GM21723 (cell line): ENCODE measurements around the gene PKN1.
A peak's percentile ranks its signal among the peaks of the same experiment; 100 is the strongest.

Experiments used
- ATAC-seq: cut with Tn5 transposase; IDR thresholded peaks from one replicate; pipeline ENCODE4 v1.9.1; 2021; ENCODE audit warnings: mild to moderate bottlenecking, moderate library complexity; ENCODE audit not compliant: unreplicated experiment

PKN1 gene

DNA sequence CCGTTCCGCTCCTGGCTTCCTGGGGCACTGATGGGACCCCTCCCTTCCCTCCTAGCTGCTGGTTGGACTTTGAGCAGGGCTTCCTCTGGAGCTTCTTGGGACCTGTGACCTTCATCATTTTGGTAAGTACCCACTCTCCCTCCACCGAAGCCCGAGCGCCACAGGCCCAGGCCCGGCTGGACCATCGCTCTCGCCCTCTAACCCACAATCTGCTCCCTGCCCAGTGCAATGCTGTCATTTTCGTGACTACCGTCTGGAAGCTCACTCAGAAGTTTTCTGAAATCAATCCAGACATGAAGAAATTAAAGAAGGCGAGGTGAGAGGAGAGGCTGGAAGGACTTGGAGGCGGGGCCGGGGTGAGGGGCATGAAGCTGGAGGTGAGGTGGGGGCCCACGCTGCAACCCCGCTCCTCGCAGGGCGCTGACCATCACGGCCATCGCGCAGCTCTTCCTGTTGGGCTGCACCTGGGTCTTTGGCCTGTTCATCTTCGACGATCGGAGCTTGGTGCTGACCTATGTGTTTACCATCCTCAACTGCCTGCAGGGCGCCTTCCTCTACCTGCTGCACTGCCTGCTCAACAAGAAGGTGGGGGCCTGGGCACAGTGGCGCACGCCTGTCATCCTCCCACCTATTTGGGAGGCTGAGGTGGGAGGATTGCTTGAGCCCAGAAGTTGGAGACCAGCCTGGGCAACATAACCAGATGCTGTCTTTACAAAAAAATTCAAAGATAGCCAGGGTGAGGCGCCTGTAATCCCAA is 26.3 kb upstream of the PKN1 start:
- no peak for ATAC-seq

DNA sequence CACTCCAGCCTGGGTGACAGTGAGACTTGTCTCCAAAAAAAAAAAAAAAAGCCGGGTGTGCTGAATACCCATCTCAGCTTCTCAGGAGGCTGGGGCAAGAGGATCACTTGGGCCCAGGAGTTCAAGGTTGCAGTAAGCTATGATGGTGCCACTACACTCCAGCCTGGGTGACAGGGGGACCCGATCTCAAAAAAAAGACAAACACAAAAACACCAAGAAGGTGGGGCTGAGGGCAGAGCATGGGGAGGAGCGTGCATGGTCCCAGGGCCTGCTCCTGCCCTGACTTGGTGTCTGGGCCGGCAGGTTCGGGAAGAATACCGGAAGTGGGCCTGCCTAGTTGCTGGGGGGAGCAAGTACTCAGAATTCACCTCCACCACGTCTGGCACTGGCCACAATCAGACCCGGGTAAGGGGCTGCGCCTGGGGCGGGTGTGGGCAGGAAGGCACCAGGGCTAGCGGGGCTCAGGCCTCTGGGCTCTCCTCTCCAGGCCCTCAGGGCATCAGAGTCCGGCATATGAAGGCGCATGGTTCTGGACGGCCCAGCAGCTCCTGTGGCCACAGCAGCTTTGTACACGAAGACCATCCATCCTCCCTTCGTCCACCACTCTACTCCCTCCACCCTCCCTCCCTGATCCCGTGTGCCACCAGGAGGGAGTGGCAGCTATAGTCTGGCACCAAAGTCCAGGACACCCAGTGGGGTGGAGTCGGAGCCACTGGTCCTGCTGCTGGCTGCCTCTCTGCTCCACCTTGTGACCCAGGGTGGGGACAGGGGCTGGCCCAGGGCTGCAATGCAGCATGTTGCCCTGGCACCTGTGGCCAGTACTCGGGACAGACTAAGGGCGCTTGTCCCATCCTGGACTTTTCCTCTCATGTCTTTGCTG is 25.3 kb upstream of the PKN1 start:
- ATAC-seq, result no peak

DNA sequence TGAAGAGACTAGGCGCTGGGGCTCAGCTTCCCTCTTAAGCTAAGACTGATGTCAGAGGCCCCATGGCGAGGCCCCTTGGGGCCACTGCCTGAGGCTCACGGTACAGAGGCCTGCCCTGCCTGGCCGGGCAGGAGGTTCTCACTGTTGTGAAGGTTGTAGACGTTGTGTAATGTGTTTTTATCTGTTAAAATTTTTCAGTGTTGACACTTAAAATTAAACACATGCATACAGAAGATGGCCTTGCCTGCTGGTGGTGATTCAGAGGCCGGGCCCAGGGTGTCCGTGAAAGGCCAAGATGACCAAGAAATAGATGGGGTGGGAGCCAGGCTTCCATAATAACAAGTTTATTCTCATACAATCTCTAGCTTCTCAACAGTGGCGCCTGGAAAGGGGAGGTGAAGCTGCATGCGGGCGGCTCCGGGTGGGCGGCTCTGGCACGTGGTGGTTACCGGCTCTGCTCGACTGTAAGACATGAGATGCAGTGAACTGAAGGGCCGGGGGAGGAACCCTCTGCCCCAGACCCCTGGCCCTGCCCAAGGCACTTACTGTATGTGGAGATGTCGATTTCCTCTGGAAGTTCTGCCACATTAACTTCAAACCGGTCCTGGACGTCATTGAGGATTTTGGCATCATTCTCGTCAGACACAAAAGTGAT is 24.5 kb upstream of the PKN1 start:
- no peak for ATAC-seq

DNA sequence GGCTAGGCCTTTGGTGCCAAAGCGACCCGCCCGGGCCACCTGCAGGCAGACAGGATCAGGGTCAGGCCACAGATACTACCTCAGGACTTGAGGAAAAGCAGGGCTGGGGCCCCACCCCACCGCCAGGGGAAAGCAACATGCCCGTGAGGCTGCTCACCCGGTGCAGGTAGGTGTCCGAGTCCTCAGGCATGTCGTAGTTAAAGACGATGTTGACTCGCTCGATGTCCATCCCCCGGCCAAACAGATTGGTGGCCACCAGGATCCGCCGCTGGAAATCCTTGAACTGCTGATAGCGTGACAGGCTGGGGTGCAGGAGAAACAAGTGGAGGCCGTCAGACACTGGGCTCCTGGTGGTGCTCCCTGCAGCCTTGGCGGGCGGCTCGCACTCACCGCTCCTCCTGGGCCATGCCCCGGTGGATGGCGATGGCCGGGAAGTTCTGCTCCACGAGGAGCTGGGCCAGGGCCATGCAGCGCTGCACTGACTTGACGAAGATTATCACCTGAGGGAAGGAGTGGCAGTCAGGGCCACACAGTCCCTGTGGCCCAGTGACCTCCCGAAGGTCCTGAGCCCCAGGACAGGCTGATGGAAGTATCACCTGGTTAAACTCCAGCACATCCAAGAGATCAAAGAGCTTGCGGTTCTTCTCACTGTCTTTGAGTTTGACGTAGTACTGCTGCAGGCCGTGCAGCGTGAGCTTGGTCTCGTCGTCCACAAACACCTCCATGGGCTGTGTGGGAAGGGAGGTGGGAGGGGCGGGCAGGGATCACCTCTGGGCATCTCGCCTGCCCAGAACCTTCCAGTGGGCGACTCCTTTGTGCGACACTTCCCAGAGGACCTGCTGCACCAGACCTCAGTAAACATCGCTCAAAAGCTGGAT is 23.7 kb upstream of the PKN1 start:
- ATAC-seq, result no peak

DNA sequence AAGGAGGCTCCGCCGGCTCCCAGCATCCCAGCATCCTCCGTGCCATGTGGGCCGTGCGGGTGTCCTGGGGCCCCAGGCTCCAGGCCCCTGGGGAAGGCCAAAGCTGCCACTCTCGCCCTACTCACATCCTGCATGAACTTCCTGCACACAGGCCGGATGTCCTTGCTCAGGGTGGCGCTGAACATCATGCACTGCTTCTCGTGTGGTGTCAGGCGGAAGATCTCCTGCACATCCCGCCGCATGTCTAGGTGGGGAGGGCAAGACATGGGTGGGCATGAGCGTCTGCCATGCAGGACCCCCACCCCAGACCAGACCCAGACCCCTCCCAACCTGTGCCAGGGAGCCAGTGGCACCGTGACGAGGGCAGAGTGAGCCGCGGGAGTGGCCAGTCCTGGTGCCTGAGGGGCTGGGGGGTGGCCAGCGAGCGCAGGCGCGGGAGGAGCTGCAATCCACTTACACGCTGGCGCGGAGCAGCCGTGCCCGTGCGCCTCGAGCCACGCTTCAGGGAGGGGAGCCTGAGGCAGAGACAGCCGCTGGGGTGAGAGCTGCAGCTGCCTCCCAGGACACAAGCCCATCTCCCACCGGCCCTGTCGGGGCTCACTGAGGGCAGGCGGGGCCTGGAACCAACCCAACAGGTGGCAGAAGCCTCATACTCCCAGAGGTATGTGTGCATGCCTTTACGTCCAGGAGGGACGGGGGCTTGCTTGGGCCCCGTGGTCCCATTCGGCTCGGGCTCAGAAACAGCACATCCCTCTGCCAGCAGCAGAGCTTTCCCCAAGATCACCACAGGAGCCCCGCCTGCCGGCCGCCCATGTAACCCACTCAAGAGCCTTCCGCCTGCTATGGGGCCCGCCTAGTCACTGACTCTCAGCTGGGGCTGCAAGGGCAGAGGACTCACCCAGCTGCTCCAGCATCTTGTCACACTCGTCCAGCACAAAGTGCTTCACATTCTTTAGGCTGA is 22.7 kb upstream of the PKN1 start:
- no peak for ATAC-seq

DNA sequence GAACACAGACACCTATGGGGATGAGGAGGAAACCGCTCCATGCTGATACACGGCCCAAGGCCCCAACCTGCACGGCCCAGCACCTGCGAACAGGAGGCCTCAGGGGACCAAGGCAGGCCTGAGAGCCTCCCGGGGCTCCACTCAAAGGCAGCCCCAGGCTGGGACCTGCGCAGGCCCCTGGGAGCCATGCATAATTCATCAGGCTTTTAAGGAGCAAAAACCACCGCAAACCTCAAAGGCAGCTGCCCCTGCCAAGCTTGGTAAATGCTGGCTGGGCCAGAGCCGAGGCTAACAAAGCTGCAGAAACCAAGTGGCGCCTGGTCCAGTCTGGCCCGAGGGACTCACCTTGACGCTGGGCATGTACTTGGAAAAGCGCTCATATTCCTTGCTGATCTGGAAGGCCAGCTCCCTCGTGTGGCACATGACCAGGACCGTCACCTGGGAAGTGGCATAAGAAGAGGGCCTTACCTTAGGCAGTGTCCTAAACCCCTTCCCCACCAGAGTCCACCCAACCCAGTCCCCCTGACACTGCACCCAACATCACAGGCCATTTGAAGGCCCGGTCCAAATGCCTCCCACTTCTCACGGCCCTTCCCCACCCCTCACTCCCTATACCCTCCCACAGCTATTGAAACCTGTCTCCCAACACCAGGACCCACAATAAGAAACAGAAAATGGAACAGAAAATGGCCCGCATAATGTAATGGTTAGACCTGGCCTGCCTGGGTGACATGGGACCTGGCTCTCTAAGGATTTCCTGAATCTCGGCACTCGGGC is 21.8 kb upstream of the PKN1 start:
- no peak for ATAC-seq

DNA sequence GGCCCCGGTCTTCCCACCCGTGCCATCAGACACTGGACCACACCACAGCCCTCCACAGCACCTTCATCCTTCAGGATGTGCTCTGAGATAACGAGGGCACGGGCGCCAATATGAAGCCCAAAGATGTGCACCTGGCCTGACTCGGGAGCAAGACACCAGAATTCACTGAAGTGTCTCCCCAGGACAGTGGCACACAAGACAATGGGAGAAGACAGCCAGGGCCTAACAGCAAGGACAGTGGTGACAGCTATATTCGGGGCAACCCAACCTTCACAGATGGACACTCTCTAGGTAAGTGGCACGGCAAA is 21.2 kb upstream of the PKN1 start:
- ATAC-seq, result no peak

DNA sequence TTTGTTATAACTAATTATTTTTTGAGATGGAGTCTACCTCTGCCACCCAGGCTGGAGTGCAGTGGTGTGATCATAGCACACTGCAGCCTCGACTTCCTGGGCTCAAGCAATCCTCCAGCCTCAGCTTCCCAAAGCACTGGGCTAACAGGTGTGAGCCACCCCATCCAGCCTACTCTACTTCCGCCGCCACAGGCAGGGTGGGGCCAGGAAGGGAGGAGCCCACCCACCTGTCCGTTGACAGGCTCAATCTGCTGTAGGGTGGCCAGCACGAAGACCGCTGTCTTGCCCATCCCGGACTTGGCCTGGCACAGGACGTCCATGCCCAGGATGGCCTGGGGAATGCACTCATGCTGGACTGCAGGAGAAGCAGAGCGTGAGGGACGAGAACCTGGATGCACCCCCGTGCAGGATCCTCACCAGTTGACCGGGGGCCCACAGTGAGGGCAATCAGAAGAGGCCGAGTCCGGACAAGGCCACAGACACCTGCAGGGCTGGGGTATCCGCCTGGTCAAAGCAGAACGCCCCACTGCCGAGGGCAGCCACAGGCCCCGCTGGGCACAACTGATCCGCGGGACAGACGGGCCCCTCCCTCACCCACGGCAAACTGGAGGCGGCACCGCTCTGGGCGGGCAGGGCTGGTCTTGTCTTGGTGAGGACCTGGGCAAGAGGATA is 20.6 kb upstream of the PKN1 start:
- ATAC-seq, result no peak

DNA sequence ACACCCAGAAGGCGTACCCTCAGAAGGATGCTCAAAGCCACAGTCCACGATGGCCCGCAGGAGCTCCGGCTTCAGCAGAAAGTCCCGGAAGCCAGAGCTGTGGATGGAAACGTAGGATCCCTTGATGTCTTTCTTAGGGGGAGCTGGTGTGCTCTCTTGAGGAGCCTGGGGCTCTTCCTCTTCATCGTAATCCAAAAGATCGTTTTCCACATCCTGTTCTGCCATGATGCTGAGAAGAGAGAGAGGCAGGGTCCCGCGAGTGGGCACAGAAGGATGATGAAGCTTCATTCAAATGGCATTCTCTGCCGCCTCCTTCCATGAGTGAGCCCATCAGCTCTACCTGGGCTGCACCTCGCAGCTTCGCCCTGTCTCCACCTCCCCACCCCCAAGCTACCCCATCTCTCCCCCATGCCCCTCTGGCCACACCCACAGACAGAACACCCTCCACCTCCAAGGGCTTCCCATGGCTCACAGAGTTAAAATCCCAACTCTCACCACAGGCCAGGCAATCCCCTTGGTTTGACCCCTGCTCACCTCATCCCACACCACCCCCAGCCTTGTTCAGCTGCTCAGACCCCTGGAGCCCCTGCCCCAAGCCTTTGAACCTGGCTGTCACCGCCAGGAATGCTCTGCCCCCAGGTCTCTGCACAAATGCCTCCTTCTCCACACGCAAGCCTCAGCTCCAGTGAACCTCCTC is 20.0 kb upstream of the PKN1 start:
- no peak for ATAC-seq

DNA sequence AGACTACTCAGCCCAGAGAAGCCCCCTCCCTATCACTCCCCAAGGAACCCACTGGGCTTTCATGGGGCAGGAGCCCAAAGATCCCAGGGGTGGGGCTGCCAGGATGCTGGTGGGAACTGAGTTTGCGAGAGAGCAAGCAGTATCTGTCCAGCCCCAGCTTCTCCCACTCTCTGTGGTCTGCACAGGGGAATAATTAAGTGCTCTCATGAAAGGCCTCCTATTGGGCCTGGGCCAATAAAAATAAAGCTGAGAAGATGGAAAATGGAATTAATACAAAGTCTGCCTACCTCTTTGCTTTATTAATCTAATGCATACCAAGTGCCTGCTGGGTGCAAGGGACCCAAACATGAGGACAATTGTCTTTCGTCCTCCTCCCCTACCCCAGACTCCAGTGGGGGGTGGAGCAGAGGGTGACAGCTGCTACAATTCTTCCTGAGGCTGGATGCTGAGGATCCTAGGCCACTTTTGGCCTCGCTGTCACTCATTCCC is 19.4 kb upstream of the PKN1 start:
- no peak for ATAC-seq

DNA sequence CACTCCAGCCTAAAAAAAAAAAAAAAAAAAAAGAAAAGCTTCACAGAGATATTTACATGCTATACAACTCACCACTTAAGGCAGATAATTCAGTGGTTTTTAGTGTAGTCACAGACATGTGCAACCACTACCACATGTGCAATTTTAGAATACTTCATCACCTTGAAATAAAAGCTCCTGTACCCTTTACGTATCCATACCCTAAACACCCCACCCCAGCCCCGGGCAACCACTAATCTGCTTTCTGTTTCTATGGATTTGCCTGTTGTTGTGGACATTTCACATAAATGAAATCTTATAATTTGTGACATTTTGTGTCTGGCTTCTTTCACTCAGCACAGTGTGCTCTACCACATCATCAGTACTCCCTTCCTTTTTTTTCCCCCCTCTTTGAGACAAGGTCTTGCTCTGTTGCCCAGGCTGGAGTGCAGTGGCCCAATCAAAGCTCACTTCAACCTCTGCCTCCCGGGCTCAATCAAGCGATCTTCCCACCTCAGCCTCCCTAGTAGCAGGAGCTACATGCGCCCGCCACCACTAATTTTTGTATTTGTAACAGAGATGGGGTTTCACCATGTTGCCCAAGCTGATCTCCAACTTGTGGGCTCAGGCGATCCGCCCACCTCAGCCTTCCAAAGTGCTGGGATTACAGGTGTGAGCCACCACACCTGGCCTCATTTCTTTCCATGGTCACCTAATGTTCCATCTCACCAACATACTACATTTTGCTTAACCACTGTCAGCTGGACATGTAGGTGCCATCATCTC is 18.0 kb upstream of the PKN1 start:
- no peak for ATAC-seq

DNA sequence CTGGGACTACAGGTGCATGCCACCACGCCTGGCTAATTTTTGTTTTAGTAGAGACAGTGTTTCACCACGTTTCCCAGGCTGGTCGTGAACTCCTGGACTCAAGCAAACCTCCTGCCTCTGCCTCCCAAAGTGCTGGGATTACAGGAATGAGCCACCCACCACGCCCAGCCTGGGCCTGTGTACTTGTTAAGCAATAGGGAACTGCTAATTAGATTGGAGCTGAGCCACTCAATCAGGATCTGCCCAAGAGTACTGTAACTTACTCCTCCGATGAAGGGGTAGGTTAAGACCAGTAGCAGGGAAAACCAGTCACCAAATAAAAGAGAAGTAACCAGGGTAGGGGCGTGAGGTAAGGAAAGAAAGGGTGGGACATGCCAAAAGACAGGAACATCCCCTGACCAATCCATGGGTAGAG is 16.3 kb upstream of the PKN1 start:
- ATAC-seq, result no peak

DNA sequence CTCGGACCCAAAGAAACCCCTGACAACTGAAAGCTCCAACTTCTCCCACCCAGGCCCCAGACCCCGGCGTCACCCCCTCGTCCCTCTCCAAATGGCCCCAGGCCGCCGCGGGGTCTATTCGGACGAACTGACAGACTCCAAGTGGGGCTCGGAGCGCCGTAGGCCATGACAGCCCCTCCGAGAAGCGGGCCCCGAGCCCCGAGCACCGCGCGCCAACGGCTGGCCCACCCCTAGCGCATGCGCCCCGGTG is 14.3 kb upstream of the PKN1 start:
- peak; percentile 38 for ATAC-seq

DNA sequence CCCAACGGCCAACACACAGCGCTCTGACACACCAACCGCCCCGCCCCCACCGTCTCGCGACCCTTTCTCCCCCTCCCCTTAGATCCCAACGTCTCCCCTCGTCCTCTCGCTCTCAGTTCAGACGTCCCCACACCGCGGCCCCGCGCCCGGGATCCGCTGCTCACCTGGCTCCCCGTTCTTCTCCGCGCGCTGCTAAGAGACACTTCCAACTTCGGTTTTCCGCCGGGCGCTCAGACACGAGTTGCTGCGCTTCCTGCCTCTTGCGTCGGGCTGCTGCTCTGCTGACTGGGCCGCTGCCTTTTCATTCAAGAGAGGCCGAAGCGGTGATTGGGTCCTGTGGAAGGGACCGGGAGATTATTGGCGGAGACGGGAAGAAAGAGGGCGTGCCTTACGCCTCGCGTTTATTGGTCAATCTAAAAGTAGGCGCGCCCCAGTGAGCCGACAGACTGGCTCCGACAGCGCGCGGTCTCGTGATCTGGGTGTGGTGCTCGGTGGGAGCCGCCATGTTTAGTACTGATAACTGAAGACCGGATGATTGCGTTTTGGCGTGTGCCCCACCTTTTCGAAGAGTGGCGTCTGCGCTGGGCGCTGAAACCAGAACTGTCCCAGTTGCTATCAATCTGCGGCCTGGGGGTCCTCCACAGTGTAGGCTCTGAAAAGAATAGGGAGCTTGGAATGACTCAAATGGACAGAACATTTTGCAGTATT is 13.8 kb upstream of the PKN1 start, which contains the start of gene DDX39A:
Gene DDX39A (minus strand): TSS at position 236 of the 708 bp plus-strand sequence. CDS start 6,121 bp downstream, outside the sequence.
- ATAC-seq, result peak; percentile 86

DNA sequence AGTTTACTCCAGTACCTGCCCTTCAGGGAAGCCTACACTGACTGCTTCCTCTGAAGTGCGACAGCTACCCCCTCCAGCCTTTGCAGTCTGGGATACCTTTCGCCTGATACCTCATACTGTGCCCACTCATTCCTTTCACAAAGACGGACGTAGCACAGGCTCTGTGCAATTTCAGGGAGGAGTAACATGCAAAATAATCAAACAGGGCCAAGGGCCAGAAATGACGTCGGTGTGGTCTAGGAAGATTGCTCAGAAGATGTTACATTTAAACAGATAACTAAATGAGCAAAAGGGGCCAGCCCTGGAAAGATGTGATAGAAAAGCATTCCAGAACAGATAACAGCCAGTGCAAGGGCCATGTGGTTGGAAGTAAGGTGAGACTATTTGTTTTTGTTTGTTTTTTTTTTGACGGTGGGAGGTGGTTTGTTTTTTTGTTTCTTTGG is 7.4 kb upstream of the PKN1 start:
- no peak for ATAC-seq

DNA sequence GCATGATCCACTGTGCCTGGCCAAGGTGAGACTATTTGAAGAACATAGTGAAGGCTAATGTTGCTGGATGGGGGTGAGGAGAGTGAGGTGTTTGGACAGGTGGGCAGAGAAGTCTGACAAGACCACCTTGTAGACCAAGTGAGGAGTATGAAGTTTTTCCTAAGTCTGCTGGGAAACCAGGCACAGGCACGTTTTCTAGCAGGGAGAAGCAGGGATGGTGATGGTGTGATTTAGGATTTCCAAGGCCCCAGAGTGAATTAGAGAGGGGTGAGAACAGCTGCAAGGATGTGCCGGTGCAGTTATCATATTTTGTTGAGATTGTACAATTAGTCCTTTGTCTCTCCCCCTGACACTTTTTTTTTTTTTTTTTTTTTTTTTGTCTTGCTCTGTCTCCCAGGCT is 5.6 kb upstream of the PKN1 start:
- ATAC-seq, result no peak
